AG09319 (cell line): Measurements from ENCODE around the gene IGF1R.
A peak's percentile ranks its signal among the peaks of the same experiment; 100 is the strongest.

Experiments used
- DNase-seq: peaks from one replicate; pipeline ENCODE4 v3.0.0-alpha.2; 2010; ENCODE audit warnings: low read depth; ENCODE audit errors: extremely low read depth
- CTCF ChIP-seq: IDR thresholded peaks from 2 replicates; pipeline ENCODE4 v1.5.1; 2011; ENCODE audit warnings: low read depth, mild to moderate bottlenecking, inconsistent platforms, low read length, moderate library complexity

IGF1R gene

GRCh38 chr15:99006904-99007495 is 358.7 kb downstream of the IGF1R start:
- TF ChIP-seq CTCF = no peak
- DNase-seq = no peak

DNA sequence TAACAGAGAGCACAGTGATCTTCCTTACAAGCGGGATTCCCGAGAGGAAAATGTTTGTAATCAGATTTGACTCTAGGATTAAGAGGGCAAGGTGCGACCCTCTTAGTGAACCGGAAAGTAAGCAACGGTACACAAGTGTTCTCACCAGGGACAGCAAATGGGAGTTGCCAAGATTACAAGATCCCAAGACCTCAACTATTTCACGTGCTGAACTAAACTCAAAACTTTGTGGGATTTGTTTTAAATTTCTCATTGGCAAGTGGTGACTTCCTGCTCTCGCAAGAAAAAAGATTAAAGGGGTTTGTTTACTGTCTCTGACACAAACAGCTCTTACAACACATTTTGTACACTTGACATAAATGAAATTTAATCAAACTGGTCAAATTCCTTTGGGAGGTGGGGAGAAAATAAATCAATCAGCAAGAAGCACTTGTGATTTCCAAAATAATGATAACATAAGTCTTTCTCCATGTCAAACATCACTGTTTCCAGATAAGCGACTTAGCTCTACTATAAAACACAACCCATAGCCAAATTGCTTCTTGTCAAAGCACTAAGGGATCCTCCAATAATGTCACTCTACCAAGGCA is 361.5 kb downstream of the IGF1R start:
- no peak for TF ChIP-seq CTCF
- peak; percentile 40 for DNase-seq

GRCh38 chr15:99010768-99011167 is 362.4 kb downstream of the IGF1R start:
- no peak for DNase-seq
- no peak for TF ChIP-seq CTCF
